WTC11 (cell line): ENCODE results near the gene PLCG2. TPM values are rescaled to one million over a fixed set of nuclear protein-coding genes. Genes with fewer than 3 reads are reported as not detected.

ENCODE experiments used
- ATAC-seq: fragments of 200-7000 bp; cut with Tn5 transposase; 2 replicates; pipeline ENCODE4 v1.10.0; 2021; ENCODE audit warnings: mild to moderate bottlenecking, moderate library complexity
- CTCF ChIA-PET: fragments of 300-600 bp; sonication (Branson Sonifier 250); formaldehyde crosslinking; loops from one replicate; lab custom pipeline; 2021; ENCODE audit warnings: antibody characterized with exemption; lab: Charles Lee
- POLR2A ChIA-PET: fragments of 350-600 bp; sonication (Branson Sonifier 250); formaldehyde crosslinking; loops from one replicate; lab custom pipeline; 2021; ENCODE audit warnings: antibody characterized with exemption; lab: Charles Lee
- DNase-seq: peaks from one replicate; pipeline ENCODE4 v3.0.0; 2021; ENCODE audit warnings: low spot score
- H3K27ac Mint-ChIP-seq: 2 replicates; pipeline ENCODE4 v1.8.0; 2021; ENCODE audit warnings: mixed read lengths
- H3K27me3 Mint-ChIP-seq: 2 replicates; pipeline ENCODE4 v1.8.0; 2021; ENCODE audit warnings: low read depth, mild to moderate bottlenecking, moderate library complexity, mixed read lengths
- H3K36me3 Mint-ChIP-seq: 2 replicates; pipeline ENCODE4 v1.8.0; 2021; ENCODE audit warnings: mixed read lengths
- H3K4me1 Mint-ChIP-seq: 2 replicates; pipeline ENCODE4 v1.8.0; 2022; ENCODE audit warnings: mixed read lengths
- H3K4me3 Mint-ChIP-seq: 2 replicates; pipeline ENCODE4 v1.8.0; 2021; ENCODE audit warnings: mild to moderate bottlenecking, moderate library complexity, mixed read lengths
- H3K9me3 Mint-ChIP-seq: 2 replicates; pipeline ENCODE4 v1.8.0; 2021; ENCODE audit warnings: mixed read lengths
- AFF4 ChIP-seq: sonication (generic); formaldehyde crosslinking; IDR thresholded peaks from 2 replicates; pipeline ENCODE4 v1.8.1; 2023; ENCODE audit warnings: mild to moderate bottlenecking, missing genetic modification reagents, borderline replicate concordance
- ARID4B ChIP-seq: sonication (generic); formaldehyde crosslinking; IDR thresholded peaks from 2 replicates; pipeline ENCODE4 v1.8.0; 2023; ENCODE audit warnings: missing genetic modification reagents, mild to moderate bottlenecking, borderline replicate concordance
- FOXP1 ChIP-seq: sonication (generic); formaldehyde crosslinking; IDR thresholded peaks from 2 replicates; pipeline ENCODE4 v1.8.0; 2022; ENCODE audit warnings: missing genetic modification reagents, mild to moderate bottlenecking, moderate library complexity, borderline replicate concordance
- GRHL2 ChIP-seq: fragments of 250-450 bp; sonication (Bioruptor Pico); IDR thresholded peaks from 2 replicates; pipeline ENCODE4 v1.8.0; 2022; ENCODE audit warnings: mild to moderate bottlenecking, moderate library complexity; ENCODE audit not compliant: insufficient replicate concordance, severe bottlenecking
- GTF2I ChIP-seq: fragments of 250-450 bp; sonication (Bioruptor Pico); conservative IDR thresholded peaks from 2 replicates; pipeline ENCODE4 v1.4.0; 2021; ENCODE audit warnings: mild to moderate bottlenecking
- HMGA2 ChIP-seq: fragments of 250-450 bp; sonication (Bioruptor Pico); IDR thresholded peaks from 2 replicates; pipeline ENCODE4 v1.4.0; 2021; ENCODE audit warnings: mild to moderate bottlenecking, moderate library complexity
- IRF2 ChIP-seq: sonication (generic); formaldehyde crosslinking; IDR thresholded peaks from 2 replicates; pipeline ENCODE4 v1.8.0; 2022; ENCODE audit warnings: low read depth, missing genetic modification reagents, borderline replicate concordance
- MLX ChIP-seq: sonication (generic); formaldehyde crosslinking; IDR thresholded peaks from 2 replicates; pipeline ENCODE4 v1.8.1; 2023; ENCODE audit warnings: mild to moderate bottlenecking, missing genetic modification reagents, moderate library complexity
- RELA ChIP-seq: sonication (generic); formaldehyde crosslinking; IDR thresholded peaks from 2 replicates; pipeline ENCODE4 v1.8.1; 2022; ENCODE audit warnings: missing genetic modification reagents, mild to moderate bottlenecking, borderline replicate concordance
- SMAD3 ChIP-seq: sonication (generic); formaldehyde crosslinking; IDR thresholded peaks from 2 replicates; pipeline ENCODE4 v1.8.0; 2022; ENCODE audit warnings: missing genetic modification reagents, mild to moderate bottlenecking, borderline replicate concordance
- SP1 ChIP-seq: sonication (generic); formaldehyde crosslinking; conservative IDR thresholded peaks from 2 replicates; pipeline ENCODE4 v1.8.1; 2022; ENCODE audit warnings: missing genetic modification reagents
- ZNF138 ChIP-seq: sonication (generic); formaldehyde crosslinking; conservative IDR thresholded peaks from 2 replicates; pipeline ENCODE4 v1.8.1; 2022; ENCODE audit warnings: mild to moderate bottlenecking, moderate library complexity, missing genetic modification reagents
- ZNF232 ChIP-seq: sonication (generic); formaldehyde crosslinking; IDR thresholded peaks from 2 replicates; pipeline ENCODE4 v1.8.0; 2022; ENCODE audit warnings: mild to moderate bottlenecking, missing genetic modification reagents
- ZNF416 ChIP-seq: fragments of 250-450 bp; sonication (Bioruptor Pico); IDR thresholded peaks from 2 replicates; pipeline ENCODE4 v1.9.0; 2021; ENCODE audit warnings: mild to moderate bottlenecking, inconsistent platforms
- ZNF532 ChIP-seq: fragments of 250-450 bp; sonication (Bioruptor Pico); IDR thresholded peaks from 2 replicates; pipeline ENCODE4 v1.9.0; 2021; ENCODE audit warnings: mild to moderate bottlenecking, borderline replicate concordance
- total RNA-seq: library from RNA; stranded (reverse); gene quantifications from 3 replicates; pipeline ENCODE4 v1.2.3, GENCODE V29; 2021

PLCG2 gene
- total RNA-seq, 1 experiment from 2014 or later: 7.0 TPM

- TF ChIP-seq MLX (CRISPR knock-in tag) (no peak), ARID4B (CRISPR knock-in tag) (no peak), ZNF532 (CRISPR knock-in tag) (no peak), HMGA2 (CRISPR knock-in tag) (no peak), RELA (CRISPR knock-in tag) (no peak), FOXP1 (CRISPR knock-in tag) (no peak), ZNF232 (no peak), SMAD3 (no peak), SP1 (no peak), AFF4 (CRISPR knock-in tag) (no peak), GRHL2 (no peak), ZNF416 (CRISPR knock-in tag) (no peak)
- TF ChIP-seq, all 79 proteins: peak for 0
These were observed 11.8 kb downstream of the PLCG2 start (continued) for GRCh38 chr16:81790830-81791435.

- POLR2A ChIA-PET: no interaction called here
- CTCF ChIA-PET: interaction anchor here (0.6 kb wide), 1 partner anchor 35 kb away, joined by 5 read pairs; no protein-coding TSS in a partner anchor
These were observed 13.7 kb downstream of the PLCG2 start for GRCh38 chr16:81792828-81793227.

More at GRCh38 chr16:81792828-81793227, 13.7 kb downstream of the PLCG2 start:
- Mint-ChIP-seq H3K27me3 (no peaks in the 10 kb centered on the region), H3K9me3 (no peaks in the 10 kb centered on the region), H3K4me3 (no peak overlapping the region), H3K4me1 (no peaks in the 10 kb centered on the region), H3K27ac (no peak overlapping the region), H3K36me3 (no peaks in the 10 kb centered on the region)
- ATAC-seq (no peak), DNase-seq (no peak)
- TF ChIP-seq SP1 (no peak), GTF2I (CRISPR knock-in tag) (no peak), ZNF138 (no peak), IRF2 (CRISPR knock-in tag) (no peak)
